ENCODE measurements around the gene CDH4. TPM values are rescaled to one million over a fixed set of nuclear protein-coding genes. Genes with fewer than 3 reads are reported as not detected.
A peak's percentile ranks its signal among the peaks of the same experiment; 100 is the strongest.
"Not testable (repeated sequence)": the region's sequence is repeated elsewhere in the genome, so short reads cannot be mapped to it uniquely, and the experiment has no call there.

The CDH4 gene
- total and polyA plus RNA-seq, 2 donors from 2014 or later, result 1.1 TPM; not detected in 1

DNA sequence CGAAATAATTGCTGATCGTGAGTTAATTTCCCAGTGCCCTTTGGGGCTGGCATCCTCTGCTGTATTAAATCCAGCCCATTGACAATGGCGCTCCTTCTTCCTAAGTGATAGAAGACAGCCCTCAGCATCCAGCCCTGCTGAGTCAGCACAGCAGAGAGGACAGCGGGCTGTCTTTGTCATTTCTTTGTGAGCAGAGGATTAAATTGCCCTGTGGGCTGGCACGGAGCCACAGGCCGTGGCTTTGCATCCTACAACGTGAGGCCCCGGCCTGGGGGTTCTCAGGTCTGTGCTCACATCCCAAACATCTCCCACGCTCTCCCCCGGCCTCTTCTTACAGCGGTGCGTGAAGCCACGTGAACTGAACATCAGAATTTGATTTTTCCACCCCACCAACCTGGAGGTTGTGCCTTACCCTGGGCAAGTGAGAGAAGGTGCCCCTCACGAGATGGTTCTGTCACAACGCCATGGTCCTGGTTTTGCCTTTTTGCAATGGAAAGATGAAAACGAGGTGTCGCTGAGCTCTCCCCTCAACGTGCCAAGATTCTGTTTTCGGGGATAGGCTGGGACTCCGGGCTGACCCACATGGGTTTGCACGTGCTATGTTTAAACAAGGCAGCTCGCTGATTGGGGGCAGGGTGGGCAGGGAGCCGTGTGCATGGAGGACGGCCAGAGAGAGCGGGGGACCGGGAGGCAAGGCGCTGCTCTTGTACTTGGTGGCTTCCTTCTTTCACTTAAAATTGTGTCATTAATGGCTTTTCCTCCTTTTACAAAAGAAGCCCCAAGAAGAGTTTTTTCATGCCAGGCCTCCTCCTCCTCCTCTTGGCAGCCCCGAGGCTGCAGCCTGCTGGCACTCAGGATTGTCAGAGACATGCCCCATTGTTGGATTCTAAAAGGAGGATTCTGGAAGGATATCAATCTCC lies 19.5 kb downstream of the CDH4 start:
- H3K4me1 ChIP-seq (ENCODE audit: control insufficient read depth in 2 of 3, insufficient read depth in 2 of 3, low read depth in 1 of 3, low read length in 3 of 3), result no peaks in the 10 kb centered on the region
- peak in 4 of 5 donors; percentile 49 to 67 (median 60) for DNase-seq
- H3K4me3 ChIP-seq (ENCODE audit: low read length in 3 of 3), result no peak overlapping the region
- no peaks in the 10 kb centered on the region for H3K9me3 ChIP-seq (ENCODE audit: control insufficient read depth in 2 of 3, insufficient read depth in 1 of 3, low read length in 3 of 3)
- intact Hi-C loops (cut with DNase I), result no loop called here
- H3K36me3 ChIP-seq (ENCODE audit: control insufficient read depth in 2 of 3, insufficient read depth in 3 of 3, low read length in 3 of 3), result no peaks in the 10 kb centered on the region
- H3K27ac ChIP-seq (ENCODE audit: low read depth in 2 of 2, low read length in 2 of 2), result no peak overlapping the region
- TF ChIP-seq, protein P1, sequence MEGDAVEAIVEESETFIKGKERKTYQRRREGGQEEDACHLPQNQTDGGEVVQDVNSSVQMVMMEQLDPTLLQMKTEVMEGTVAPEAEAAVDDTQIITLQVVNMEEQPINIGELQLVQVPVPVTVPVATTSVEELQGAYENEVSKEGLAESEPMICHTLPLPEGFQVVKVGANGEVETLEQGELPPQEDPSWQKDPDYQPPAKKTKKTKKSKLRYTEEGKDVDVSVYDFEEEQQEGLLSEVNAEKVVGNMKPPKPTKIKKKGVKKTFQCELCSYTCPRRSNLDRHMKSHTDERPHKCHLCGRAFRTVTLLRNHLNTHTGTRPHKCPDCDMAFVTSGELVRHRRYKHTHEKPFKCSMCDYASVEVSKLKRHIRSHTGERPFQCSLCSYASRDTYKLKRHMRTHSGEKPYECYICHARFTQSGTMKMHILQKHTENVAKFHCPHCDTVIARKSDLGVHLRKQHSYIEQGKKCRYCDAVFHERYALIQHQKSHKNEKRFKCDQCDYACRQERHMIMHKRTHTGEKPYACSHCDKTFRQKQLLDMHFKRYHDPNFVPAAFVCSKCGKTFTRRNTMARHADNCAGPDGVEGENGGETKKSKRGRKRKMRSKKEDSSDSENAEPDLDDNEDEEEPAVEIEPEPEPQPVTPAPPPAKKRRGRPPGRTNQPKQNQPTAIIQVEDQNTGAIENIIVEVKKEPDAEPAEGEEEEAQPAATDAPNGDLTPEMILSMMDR (IDR thresholded peaks at IDR 0.05; ENCODE audit: borderline replicate concordance, extremely low read depth, insufficient read depth), result no peak
- no peaks in the 10 kb centered on the region for H3K27me3 ChIP-seq (ENCODE audit: control insufficient read depth, insufficient read depth, low read length)
- no peak for FAIRE-seq
- H3K9ac ChIP-seq (ENCODE audit: low read length in 3 of 3), result no peak overlapping the region

DNA sequence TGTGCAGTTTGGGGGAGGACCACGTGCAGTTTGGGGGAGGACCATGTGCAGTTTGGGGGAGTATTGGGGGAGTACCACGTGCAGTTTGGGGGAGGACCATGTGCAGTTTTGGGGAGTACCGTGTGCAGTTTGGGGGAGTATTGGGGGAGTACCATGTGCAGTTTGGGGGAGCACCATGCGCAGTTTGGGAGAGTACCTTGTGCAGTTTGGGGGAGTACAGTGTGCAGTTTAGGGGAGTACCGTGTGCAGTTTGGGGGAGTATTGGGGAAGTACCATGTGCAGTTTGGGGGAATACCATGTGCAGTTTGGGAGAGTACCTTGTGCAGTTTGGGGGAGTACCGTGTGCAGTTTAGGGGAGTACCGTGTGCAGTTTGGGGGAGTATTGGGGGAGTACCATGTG lies 21.0 kb downstream of the CDH4 start:
- H3K4me3 ChIP-seq (ENCODE audit: low read length in 3 of 3); H3K4me1 ChIP-seq (ENCODE audit: control insufficient read depth in 2 of 3, insufficient read depth in 2 of 3, low read depth in 1 of 3, low read length in 3 of 3); intact Hi-C loops (cut with DNase I); FAIRE-seq; H3K9me3 ChIP-seq (ENCODE audit: control insufficient read depth in 2 of 3, insufficient read depth in 1 of 3, low read length in 3 of 3); DNase-seq; H3K36me3 ChIP-seq (ENCODE audit: control insufficient read depth in 2 of 3, insufficient read depth in 3 of 3, low read length in 3 of 3); H3K27me3 ChIP-seq (ENCODE audit: control insufficient read depth, insufficient read depth, low read length); H3K9ac ChIP-seq (ENCODE audit: low read length in 3 of 3); H3K27ac ChIP-seq (ENCODE audit: low read depth in 2 of 2, low read length in 2 of 2): not testable (repeated sequence)

DNA sequence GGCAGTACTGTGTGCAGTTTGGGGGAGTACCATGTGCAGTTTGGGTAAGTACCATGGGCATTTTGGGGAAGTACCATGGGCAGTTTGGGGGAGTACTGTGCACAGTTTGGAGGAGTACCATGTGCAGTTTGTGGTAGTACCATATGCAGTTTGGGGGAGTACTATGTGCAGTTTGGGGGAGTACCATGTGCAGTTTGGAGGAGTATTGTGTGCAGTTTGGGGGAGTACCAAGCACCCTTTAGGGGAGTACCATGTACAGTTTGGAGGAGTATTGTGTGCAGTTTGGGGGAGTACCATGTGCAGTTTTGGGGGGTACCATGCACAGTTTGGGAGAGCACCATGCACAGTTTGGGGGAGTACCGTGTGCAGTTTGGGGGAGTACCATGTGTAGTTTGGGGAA lies 21.6 kb downstream of the CDH4 start:
- H3K9ac ChIP-seq (ENCODE audit: low read length in 3 of 3); FAIRE-seq; H3K36me3 ChIP-seq (ENCODE audit: control insufficient read depth in 2 of 3, insufficient read depth in 3 of 3, low read length in 3 of 3); H3K27ac ChIP-seq (ENCODE audit: low read depth in 2 of 2, low read length in 2 of 2); H3K27me3 ChIP-seq (ENCODE audit: control insufficient read depth, insufficient read depth, low read length); intact Hi-C loops (cut with DNase I); H3K4me3 ChIP-seq (ENCODE audit: low read length in 3 of 3); H3K4me1 ChIP-seq (ENCODE audit: control insufficient read depth in 2 of 3, insufficient read depth in 2 of 3, low read depth in 1 of 3, low read length in 3 of 3); DNase-seq; H3K9me3 ChIP-seq (ENCODE audit: control insufficient read depth in 2 of 3, insufficient read depth in 1 of 3, low read length in 3 of 3): not testable (repeated sequence)

- no peak overlapping the region for H3K4me3 ChIP-seq (ENCODE audit: low read length in 3 of 3)
- H3K27me3 ChIP-seq (ENCODE audit: control insufficient read depth, insufficient read depth, low read length), result no peaks in the 10 kb centered on the region
- H3K36me3 ChIP-seq (ENCODE audit: control insufficient read depth in 2 of 3, insufficient read depth in 3 of 3, low read length in 3 of 3), result no peaks in the 10 kb centered on the region
- H3K4me1 ChIP-seq (ENCODE audit: control insufficient read depth in 2 of 3, insufficient read depth in 2 of 3, low read depth in 1 of 3, low read length in 3 of 3), result no peaks in the 10 kb centered on the region
- no peak for FAIRE-seq
- H3K9ac ChIP-seq (ENCODE audit: low read length in 3 of 3), result no peak overlapping the region
- TF ChIP-seq, protein P1 (IDR thresholded peaks at IDR 0.05; ENCODE audit: borderline replicate concordance, extremely low read depth, insufficient read depth), result no peak
- no peak overlapping the region for H3K27ac ChIP-seq (ENCODE audit: low read depth in 2 of 2, low read length in 2 of 2)
- DNase-seq, result no peak
- no peaks in the 10 kb centered on the region for H3K9me3 ChIP-seq (ENCODE audit: control insufficient read depth in 2 of 3, insufficient read depth in 1 of 3, low read length in 3 of 3)
- intact Hi-C loops (cut with DNase I), result no loop called here
Observed at GRCh38 chr20:61274326-61274725, 22.3 kb downstream of the CDH4 start.

Measured in kidney (tissue), 14 donors.